ENCODE measurements around the gene CD151. TPM values are rescaled to one million over a fixed set of nuclear protein-coding genes. Genes with fewer than 3 reads are reported as not detected.

The CD151 gene
- total RNA-seq (10 to 100 TPM; 20.2 to 20.8 TPM), total RNA-seq (6.1 to 43.1 (median 14.7) reads per million in 172 experiments)
- 20.0 TPM for polyA plus RNA-seq (2013, experiment 1 of 2)
- polyA plus RNA-seq (2013, experiment 2 of 2): 35.7 TPM

DNA sequence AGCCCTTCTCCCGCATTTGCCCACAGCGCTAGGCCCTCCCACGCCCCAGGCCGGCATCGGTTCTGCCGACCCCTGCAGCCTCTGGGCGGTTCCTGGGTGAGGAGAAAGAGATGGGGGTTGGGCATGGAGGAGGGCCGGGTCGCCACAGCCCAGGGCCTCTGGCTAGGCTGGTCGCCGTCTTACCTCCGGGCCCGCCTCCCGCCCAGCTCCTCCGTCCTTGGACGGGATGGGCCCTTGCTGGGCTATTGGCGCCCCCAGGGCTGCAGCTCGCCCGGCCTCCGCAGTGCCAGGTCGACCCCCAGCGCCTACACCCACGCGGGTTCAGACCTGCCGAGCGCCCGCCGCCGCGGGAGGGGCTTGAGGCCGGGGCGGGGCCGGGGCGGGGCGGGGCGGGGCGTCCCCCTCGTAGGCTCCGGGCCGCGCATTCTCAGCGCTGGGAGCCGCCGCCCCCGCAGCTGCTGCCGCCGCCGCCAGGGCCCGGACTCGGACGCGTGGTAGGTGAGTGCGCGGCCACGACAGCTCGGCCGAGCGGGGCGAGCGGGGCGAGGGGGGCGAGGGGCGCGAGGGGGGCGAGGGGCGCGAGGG is at the start of gene CD151:
TSS of gene CD151 (plus strand) at position 424 of the 585 bp plus-strand sequence. CDS start 3,118 bp downstream, outside the sequence.
- DNase-seq: peak in 8 of 14 experiments; percentile 26 to 85 (median 52)
- POLR2A ChIA-PET: interaction anchor here (1.0 to 10.0 kb wide), 4 partner anchors 10 to 23 kb away, joined by 3 to 115 read pairs (median 38); partner anchors contain the start of genes PNPLA2, POLR2L, RPLP2 and TSPAN4
- H3K27me3 Mint-ChIP-seq: peaks cover 41% of the 10 kb centered on the region
- H3K4me3 Mint-ChIP-seq: peak within 1 kb of the TSS; percentile 85
- peaks cover 3% of the 10 kb centered on the region for H3K36me3 ChIP-seq (ENCODE audit: insufficient read depth, low read length)
- peaks cover 68% of the 10 kb centered on the region for H3K4me1 ChIP-seq (ENCODE audit: insufficient read depth, low read length)
- peaks cover 42 to 50% of the 10 kb centered on the region in 2 experiments for H3K27me3 ChIP-seq (ENCODE audit: control insufficient read depth in 1 of 2, insufficient read depth in 2 of 2, low read length in 2 of 2)
- H3K4me1 Mint-ChIP-seq (ENCODE audit: low read depth): peaks cover 32% of the 10 kb centered on the region
- peak within 1 kb of the TSS; percentile 39 for H3K4me3 ChIP-seq (ENCODE audit: low read length)
- CTCF ChIA-PET: no interaction called here
- no peaks in the 10 kb centered on the region for H3K9me3 Mint-ChIP-seq
- no peak within 1 kb of the TSS for H3K27ac Mint-ChIP-seq
- H3K36me3 Mint-ChIP-seq (ENCODE audit: low read depth): no peaks in the 10 kb centered on the region
- ATAC-seq (ENCODE audit: poor library complexity): peak; percentile 59
- H3K27ac ChIP-seq (ENCODE audit: low read depth in 1 of 2, low read length in 2 of 2): no peak within 1 kb of the TSS
- peaks cover 0 to 36% of the 10 kb centered on the region in 2 experiments for H3K9me3 ChIP-seq (ENCODE audit: control insufficient read depth in 1 of 2, insufficient read depth in 1 of 2, low read length in 2 of 2)
- TF ChIP-seq, protein P1, sequence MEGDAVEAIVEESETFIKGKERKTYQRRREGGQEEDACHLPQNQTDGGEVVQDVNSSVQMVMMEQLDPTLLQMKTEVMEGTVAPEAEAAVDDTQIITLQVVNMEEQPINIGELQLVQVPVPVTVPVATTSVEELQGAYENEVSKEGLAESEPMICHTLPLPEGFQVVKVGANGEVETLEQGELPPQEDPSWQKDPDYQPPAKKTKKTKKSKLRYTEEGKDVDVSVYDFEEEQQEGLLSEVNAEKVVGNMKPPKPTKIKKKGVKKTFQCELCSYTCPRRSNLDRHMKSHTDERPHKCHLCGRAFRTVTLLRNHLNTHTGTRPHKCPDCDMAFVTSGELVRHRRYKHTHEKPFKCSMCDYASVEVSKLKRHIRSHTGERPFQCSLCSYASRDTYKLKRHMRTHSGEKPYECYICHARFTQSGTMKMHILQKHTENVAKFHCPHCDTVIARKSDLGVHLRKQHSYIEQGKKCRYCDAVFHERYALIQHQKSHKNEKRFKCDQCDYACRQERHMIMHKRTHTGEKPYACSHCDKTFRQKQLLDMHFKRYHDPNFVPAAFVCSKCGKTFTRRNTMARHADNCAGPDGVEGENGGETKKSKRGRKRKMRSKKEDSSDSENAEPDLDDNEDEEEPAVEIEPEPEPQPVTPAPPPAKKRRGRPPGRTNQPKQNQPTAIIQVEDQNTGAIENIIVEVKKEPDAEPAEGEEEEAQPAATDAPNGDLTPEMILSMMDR (IDR thresholded peaks at IDR 0.05): no peak
- intact Hi-C loops (cut with DNase I, micrococcal nuclease): no loop called here

DNA sequence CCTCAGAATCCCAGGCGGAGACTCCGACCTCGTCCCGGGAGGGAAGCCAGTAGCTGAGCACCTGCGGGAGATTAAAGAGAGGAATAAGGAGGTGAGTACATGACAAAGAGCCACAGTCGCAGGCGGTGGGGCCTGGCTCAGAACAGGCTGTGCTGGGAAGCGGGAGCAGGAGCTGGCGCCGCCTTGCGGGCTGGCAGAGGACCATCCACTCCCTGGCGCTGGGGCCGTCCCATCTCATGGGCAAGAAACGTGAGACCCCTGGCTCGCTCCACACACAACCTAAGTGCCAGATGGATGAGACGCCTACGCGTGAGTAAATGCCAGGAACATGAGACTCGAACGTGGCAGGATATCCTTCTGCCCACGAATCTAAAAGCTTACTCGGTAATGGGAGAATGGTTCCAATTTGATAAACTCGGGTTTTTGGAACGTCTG is 49.2 kb upstream of the CD151 start:
- DNase-seq (peak in 5 of 14 experiments; percentile 31 to 50 (median 42)), ATAC-seq (ENCODE audit: poor library complexity) (peak; percentile 90)
- H3K4me1 ChIP-seq (ENCODE audit: insufficient read depth, low read length): peaks cover 22% of the 10 kb centered on the region

DNA sequence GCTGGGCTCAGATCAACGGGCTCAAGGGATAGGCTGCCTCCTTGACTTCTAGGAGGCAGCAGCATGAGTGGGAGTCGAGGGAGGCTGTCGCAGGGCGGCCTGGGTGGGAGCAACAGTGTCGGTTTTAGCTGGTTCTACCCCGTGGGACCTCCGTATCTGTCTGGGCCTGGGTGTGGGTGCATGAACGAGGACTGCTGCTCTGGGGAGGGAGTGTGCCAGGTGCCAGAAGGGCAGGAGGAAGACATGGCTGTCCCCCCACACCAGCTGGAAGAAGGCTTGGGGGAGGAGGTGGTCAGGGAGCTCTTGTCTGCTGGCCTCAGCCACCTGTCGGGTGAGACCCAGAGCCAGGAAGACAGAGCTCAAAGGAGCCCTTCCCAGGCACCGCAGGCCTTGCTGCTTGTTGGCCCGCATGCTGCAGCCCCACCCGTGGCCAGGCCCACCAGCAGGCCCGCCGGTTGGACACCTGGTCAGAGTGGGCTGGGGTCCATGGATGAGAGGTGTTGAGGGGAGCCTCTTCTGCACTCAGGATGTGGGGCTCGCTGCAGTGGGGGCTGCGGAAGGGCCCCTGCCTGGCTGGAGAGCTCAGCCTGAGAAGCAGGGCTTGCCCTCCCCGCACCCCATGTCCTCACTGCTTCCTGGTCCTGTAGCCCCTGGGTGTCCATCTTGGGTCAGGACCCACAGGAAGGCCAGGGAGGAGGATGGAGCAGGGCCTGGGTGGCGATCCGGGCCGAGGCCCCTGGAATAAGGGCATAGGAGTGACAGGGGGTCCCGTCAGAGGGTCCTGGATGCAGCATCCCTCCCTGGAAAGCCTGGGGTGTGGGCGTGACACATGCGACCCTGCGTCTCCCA is 46.3 kb upstream of the CD151 start:
- peaks cover 4% of the 10 kb centered on the region for H3K36me3 Mint-ChIP-seq (ENCODE audit: low read depth)
- H3K27me3 ChIP-seq (ENCODE audit: control insufficient read depth in 1 of 2, insufficient read depth in 2 of 2, low read length in 2 of 2): peaks cover 0 to 5% of the 10 kb centered on the region in 2 experiments
- TF ChIP-seq, protein P1 (IDR thresholded peaks at IDR 0.05): no peak
- peaks cover 17% of the 10 kb centered on the region for H3K4me1 ChIP-seq (ENCODE audit: insufficient read depth, low read length)
- H3K9me3 ChIP-seq (ENCODE audit: control insufficient read depth in 1 of 2, insufficient read depth in 1 of 2, low read length in 2 of 2): peaks cover 0 to 5% of the 10 kb centered on the region in 2 experiments
- no peak overlapping the region for H3K27ac Mint-ChIP-seq
- POLR2A ChIA-PET: no interaction called here
- DNase-seq (no peak), ATAC-seq (ENCODE audit: poor library complexity) (no peak)
- intact Hi-C loops (cut with DNase I, micrococcal nuclease): no loop called here
- peaks cover 8% of the 10 kb centered on the region for H3K4me1 Mint-ChIP-seq (ENCODE audit: low read depth)
- CTCF ChIA-PET: no interaction called here
- H3K4me3 ChIP-seq (ENCODE audit: low read length): no peak overlapping the region
- H3K27ac ChIP-seq (ENCODE audit: low read depth in 1 of 2, low read length in 2 of 2): no peak overlapping the region
- H3K27me3 Mint-ChIP-seq: no peaks in the 10 kb centered on the region
- no peak overlapping the region for H3K4me3 Mint-ChIP-seq
- H3K36me3 ChIP-seq (ENCODE audit: insufficient read depth, low read length): peaks cover 4% of the 10 kb centered on the region
- no peaks in the 10 kb centered on the region for H3K9me3 Mint-ChIP-seq

More for the DNA sequence above, 49.2 kb upstream of the CD151 start:
- no peak overlapping the region for H3K4me3 Mint-ChIP-seq
- H3K27me3 Mint-ChIP-seq: no peaks in the 10 kb centered on the region
- ChIA-PET CTCF (interaction anchor here (0.7 kb wide), 1 partner anchor 85 kb away, joined by 3 read pairs; no protein-coding TSS in a partner anchor), POLR2A (interaction anchor here (0.7 to 1.0 kb wide), 2 partner anchors 13 to 88 kb away, joined by 3 read pairs; partner anchors contain the start of genes DEAF1 and TMEM80)
- H3K27ac ChIP-seq (ENCODE audit: low read depth in 1 of 2, low read length in 2 of 2): no peak overlapping the region
- no peaks in the 10 kb centered on the region for H3K9me3 ChIP-seq (ENCODE audit: control insufficient read depth in 1 of 2, insufficient read depth in 1 of 2, low read length in 2 of 2)
- H3K36me3 ChIP-seq (ENCODE audit: insufficient read depth, low read length): no peaks in the 10 kb centered on the region
- H3K4me3 ChIP-seq (ENCODE audit: low read length): no peak overlapping the region
- TF ChIP-seq, protein P1 (IDR thresholded peaks at IDR 0.05): peak; percentile 47
- no peak overlapping the region for H3K27ac Mint-ChIP-seq
- no peaks in the 10 kb centered on the region for H3K9me3 Mint-ChIP-seq
- no peaks in the 10 kb centered on the region for H3K27me3 ChIP-seq (ENCODE audit: control insufficient read depth in 1 of 2, insufficient read depth in 2 of 2, low read length in 2 of 2)
- intact Hi-C loops (cut with DNase I, micrococcal nuclease): no loop called here
- peaks cover 8% of the 10 kb centered on the region for H3K4me1 Mint-ChIP-seq (ENCODE audit: low read depth)
- no peaks in the 10 kb centered on the region for H3K36me3 Mint-ChIP-seq (ENCODE audit: low read depth)

All from CD4-positive, alpha-beta T cell (primary cell).